ENCODE results near the gene JAZF1.

DNA sequence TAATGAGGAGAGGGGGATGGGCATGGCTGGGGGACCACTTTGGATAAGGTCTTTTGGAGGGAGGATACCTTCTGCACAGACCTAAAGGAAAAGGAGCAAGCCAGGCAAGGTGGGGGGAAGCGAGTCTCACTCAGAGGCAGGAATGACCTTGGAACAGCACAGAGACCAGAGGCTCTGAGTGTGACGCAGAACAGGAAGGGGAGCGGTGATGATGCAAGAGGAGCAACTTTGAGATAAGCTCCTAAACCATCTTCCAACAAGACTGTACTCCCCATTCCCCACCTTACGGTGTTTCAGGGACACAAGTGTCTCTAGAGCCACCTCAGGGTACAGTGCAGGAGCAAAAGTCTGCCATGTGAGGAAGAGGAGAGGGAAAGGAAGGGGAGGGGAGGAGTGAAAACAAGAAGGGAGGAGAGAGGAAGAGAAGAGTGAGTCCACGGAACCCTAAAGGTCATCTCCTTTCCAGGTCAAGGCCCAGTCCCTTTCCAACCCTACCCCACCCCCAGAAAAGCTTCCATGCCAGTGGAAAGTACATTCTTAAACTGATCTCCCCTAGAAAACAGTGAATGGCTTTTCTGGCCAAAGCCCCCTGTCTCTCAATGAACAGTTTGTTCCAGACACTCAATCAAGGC, 54.1 kb downstream of the JAZF1 start:
- TF ChIP-seq, protein P1, sequence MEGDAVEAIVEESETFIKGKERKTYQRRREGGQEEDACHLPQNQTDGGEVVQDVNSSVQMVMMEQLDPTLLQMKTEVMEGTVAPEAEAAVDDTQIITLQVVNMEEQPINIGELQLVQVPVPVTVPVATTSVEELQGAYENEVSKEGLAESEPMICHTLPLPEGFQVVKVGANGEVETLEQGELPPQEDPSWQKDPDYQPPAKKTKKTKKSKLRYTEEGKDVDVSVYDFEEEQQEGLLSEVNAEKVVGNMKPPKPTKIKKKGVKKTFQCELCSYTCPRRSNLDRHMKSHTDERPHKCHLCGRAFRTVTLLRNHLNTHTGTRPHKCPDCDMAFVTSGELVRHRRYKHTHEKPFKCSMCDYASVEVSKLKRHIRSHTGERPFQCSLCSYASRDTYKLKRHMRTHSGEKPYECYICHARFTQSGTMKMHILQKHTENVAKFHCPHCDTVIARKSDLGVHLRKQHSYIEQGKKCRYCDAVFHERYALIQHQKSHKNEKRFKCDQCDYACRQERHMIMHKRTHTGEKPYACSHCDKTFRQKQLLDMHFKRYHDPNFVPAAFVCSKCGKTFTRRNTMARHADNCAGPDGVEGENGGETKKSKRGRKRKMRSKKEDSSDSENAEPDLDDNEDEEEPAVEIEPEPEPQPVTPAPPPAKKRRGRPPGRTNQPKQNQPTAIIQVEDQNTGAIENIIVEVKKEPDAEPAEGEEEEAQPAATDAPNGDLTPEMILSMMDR (IDR thresholded peaks at IDR 0.05; ENCODE audit: poor library complexity) = no peak
- no peak for TF ChIP-seq EZH2 (IDR thresholded peaks at IDR 0.05; ENCODE audit: borderline replicate concordance)

All from hepatocyte (in vitro differentiated cells).